Neural crest cell (in vitro differentiated cells): ENCODE measurements around the gene PHKB. TPM values are rescaled to one million over a fixed set of nuclear protein-coding genes. Genes with fewer than 3 reads are reported as not detected.
A peak's percentile ranks its signal among the peaks of the same experiment; 100 is the strongest.
"Not testable (repeated sequence)": the region's sequence is repeated elsewhere in the genome, so short reads cannot be mapped to it uniquely, and the experiment has no call there.

Experiments used
- DNase-seq: peaks from one replicate; pipeline ENCODE4 v3.0.0; 2021; ENCODE audit warnings: low read depth, mixed read lengths, low spot score
- H3K27ac Mint-ChIP-seq: one replicate; pipeline ENCODE4 v1.8.0; 2021; ENCODE audit warnings: mild to moderate bottlenecking, mixed read lengths; ENCODE audit not compliant: unreplicated experiment
- H3K27me3 Mint-ChIP-seq: 2 replicates; pipeline ENCODE4 v1.8.0; 2021; ENCODE audit warnings: low read depth, mild to moderate bottlenecking, mixed read lengths
- H3K36me3 Mint-ChIP-seq: 2 replicates; pipeline ENCODE4 v1.8.0; 2021; ENCODE audit warnings: low read depth, mild to moderate bottlenecking, mixed read lengths
- H3K4me1 Mint-ChIP-seq: 2 replicates; pipeline ENCODE4 v1.8.0; 2021; ENCODE audit warnings: mixed read lengths
- H3K4me3 Mint-ChIP-seq: one replicate; pipeline ENCODE4 v1.8.0; 2021; ENCODE audit warnings: mild to moderate bottlenecking, mixed read lengths
- H3K9me3 Mint-ChIP-seq: 2 replicates; pipeline ENCODE4 v1.8.0; 2021; ENCODE audit warnings: mixed read lengths
- total RNA-seq: library from RNA; stranded (reverse); gene quantifications from 2 replicates; pipeline ENCODE4 v1.2.1, GENCODE V29; 2021
- TF ChIP-seq, protein P1 (sequence below): fragments of 200-600 bp; sonication (generic); conservative IDR thresholded peaks from 2 replicates; pipeline ENCODE4 v1.5.0; 2021; ENCODE audit warnings: antibody characterized with exemption, mild to moderate bottlenecking

The PHKB gene
- total RNA-seq, 1 donor from 2014 or later: 61.2 TPM

DNA sequence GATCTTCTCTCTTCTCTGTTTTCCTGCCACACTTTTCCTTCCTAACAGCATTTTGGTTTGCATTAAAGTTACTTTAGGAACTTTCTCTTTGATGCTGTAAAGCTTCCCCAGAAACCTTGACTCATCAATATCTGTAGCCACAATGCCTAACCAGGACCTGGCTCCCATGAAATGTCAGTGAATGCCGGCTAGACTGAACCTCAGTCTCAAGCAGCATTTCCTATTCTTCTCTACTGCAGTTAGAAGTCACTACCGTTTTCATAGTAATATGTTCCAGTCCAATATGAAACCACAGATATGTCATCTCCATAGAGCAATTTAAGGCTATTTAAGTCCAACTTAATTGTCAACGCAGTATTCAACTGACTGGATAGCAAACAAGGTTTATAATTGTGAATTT is 29.2 kb upstream of the PHKB start:
- Mint-ChIP-seq H3K9me3 (peaks cover 7% of the 10 kb centered on the region), H3K36me3 (peaks cover 31% of the 10 kb centered on the region), H3K27me3 (no peaks in the 10 kb centered on the region), H3K4me3 (no peak overlapping the region), H3K4me1 (no peaks in the 10 kb centered on the region), H3K27ac (no peak overlapping the region)
- TF ChIP-seq, protein P1, sequence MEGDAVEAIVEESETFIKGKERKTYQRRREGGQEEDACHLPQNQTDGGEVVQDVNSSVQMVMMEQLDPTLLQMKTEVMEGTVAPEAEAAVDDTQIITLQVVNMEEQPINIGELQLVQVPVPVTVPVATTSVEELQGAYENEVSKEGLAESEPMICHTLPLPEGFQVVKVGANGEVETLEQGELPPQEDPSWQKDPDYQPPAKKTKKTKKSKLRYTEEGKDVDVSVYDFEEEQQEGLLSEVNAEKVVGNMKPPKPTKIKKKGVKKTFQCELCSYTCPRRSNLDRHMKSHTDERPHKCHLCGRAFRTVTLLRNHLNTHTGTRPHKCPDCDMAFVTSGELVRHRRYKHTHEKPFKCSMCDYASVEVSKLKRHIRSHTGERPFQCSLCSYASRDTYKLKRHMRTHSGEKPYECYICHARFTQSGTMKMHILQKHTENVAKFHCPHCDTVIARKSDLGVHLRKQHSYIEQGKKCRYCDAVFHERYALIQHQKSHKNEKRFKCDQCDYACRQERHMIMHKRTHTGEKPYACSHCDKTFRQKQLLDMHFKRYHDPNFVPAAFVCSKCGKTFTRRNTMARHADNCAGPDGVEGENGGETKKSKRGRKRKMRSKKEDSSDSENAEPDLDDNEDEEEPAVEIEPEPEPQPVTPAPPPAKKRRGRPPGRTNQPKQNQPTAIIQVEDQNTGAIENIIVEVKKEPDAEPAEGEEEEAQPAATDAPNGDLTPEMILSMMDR: no peak
- no peak for DNase-seq

DNA sequence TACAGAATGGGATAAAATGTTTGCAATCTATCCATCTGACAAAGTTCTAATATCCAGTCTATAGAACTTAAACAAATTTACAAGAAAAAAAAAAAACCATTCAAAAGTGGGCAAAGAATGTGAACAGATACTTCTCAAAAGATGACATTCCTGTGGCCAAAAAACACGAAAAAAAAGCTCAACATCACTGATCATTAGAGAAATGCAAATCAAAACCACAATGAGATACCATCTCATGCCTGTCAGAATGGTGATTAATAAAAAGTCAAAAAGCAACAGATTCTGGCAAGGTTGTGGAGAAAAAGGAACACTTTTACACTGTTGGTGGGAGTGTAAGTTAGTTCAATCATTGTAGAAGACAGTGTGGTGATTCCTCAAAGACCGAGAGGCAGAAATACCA is 26.9 kb upstream of the PHKB start:
- not testable (repeated sequence) for H3K27ac Mint-ChIP-seq, H3K9me3 Mint-ChIP-seq, H3K27me3 Mint-ChIP-seq, DNase-seq, H3K4me1 Mint-ChIP-seq, H3K4me3 Mint-ChIP-seq
- peaks cover 36% of the 10 kb centered on the region for H3K36me3 Mint-ChIP-seq

- H3K27ac Mint-ChIP-seq, DNase-seq, H3K27me3 Mint-ChIP-seq, H3K4me1 Mint-ChIP-seq, H3K4me3 Mint-ChIP-seq: not testable (repeated sequence)
- peaks cover 50% of the 10 kb centered on the region for H3K36me3 Mint-ChIP-seq
- peaks cover 12% of the 10 kb centered on the region for H3K9me3 Mint-ChIP-seq
These were observed 21.1 kb upstream of the PHKB start for GRCh38 chr16:47440066-47440465.

DNA sequence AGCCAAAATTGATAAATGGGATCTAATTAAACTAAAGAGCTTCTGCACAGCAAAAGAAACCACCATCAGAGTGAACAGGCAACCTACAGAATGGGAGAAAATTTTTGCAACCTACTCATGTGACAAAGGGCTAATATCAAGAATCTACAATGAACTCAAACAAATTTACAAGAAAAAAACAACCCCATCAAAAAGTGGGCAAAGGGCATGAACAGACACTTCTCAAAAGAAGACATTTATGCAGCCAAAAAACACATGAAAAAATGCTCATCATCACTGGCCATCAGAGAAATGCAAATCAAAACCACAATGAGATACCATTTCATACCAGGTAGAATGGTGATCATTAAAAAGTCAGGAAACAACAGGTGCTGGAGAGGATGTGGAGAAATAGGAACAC is 18.2 kb upstream of the PHKB start:
- not testable (repeated sequence) for H3K27ac Mint-ChIP-seq, H3K4me1 Mint-ChIP-seq, H3K4me3 Mint-ChIP-seq, H3K27me3 Mint-ChIP-seq, DNase-seq
- Mint-ChIP-seq H3K9me3 (peaks cover 12% of the 10 kb centered on the region), H3K36me3 (peaks cover 45% of the 10 kb centered on the region)

GRCh38 chr16:47446431-47446830 is 14.7 kb upstream of the PHKB start:
- no peak for DNase-seq
- H3K27me3 Mint-ChIP-seq: no peaks in the 10 kb centered on the region
- peaks cover 20% of the 10 kb centered on the region for H3K36me3 Mint-ChIP-seq
- TF ChIP-seq, protein P1: no peak
- no peak overlapping the region for H3K4me3 Mint-ChIP-seq
- peaks cover 3% of the 10 kb centered on the region for H3K9me3 Mint-ChIP-seq
- peak overlapping the region; percentile 69 for H3K27ac Mint-ChIP-seq
- H3K4me1 Mint-ChIP-seq: no peaks in the 10 kb centered on the region

- H3K27me3 Mint-ChIP-seq: no peaks in the 10 kb centered on the region
- DNase-seq: no peak
- TF ChIP-seq, protein P1: no peak
- no peak overlapping the region for H3K27ac Mint-ChIP-seq
- H3K4me1 Mint-ChIP-seq: no peaks in the 10 kb centered on the region
- H3K4me3 Mint-ChIP-seq: no peak overlapping the region
- no peaks in the 10 kb centered on the region for H3K9me3 Mint-ChIP-seq
- peaks cover 11% of the 10 kb centered on the region for H3K36me3 Mint-ChIP-seq
These were observed 12.1 kb upstream of the PHKB start for GRCh38 chr16:47448830-47449575.

- TF ChIP-seq, protein P1: no peak
- Mint-ChIP-seq H3K4me3 (no peak overlapping the region), H3K27me3 (no peaks in the 10 kb centered on the region)
These were observed 11.3 kb upstream of the PHKB start for GRCh38 chr16:47449788-47450187.

More at GRCh38 chr16:47449788-47450187, 11.3 kb upstream of the PHKB start:
- Mint-ChIP-seq H3K9me3 (no peaks in the 10 kb centered on the region), H3K36me3 (peaks cover 11% of the 10 kb centered on the region), H3K4me1 (no peaks in the 10 kb centered on the region), H3K27ac (no peak overlapping the region)
- no peak for DNase-seq
